GM18909 (cell line): ENCODE measurements around the gene ABHD2.

Source experiments
- ATAC-seq: cut with Tn5 transposase; IDR thresholded peaks from one replicate; pipeline ENCODE4 v1.9.1; 2021; ENCODE audit warnings: mild to moderate bottlenecking; ENCODE audit not compliant: unreplicated experiment, poor library complexity

ABHD2 gene

DNA sequence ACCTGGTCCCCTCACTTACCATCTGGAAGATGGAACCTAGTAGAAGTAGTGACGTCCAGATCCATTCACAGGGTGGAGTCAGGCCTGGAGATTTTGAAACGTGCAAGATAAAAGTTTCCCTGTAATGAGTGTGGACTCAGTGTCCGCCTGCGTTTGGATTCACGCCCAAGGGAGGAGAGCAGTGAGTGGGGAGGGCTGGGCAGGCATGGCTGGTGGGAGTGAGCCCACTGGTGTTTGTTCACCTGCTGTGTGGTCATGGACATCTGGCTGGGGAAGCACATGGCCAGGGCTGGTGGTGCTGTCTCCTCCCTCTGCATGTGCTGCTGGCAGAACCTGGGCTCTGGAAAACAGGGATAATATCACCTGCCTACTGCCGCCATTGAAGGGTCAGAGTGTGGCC lies 96.1 kb downstream of the ABHD2 start:
- no peak for ATAC-seq

- no peak for ATAC-seq
Observed at GRCh38 chr15:89184886-89185526, 96.8 kb downstream of the ABHD2 start.

DNA sequence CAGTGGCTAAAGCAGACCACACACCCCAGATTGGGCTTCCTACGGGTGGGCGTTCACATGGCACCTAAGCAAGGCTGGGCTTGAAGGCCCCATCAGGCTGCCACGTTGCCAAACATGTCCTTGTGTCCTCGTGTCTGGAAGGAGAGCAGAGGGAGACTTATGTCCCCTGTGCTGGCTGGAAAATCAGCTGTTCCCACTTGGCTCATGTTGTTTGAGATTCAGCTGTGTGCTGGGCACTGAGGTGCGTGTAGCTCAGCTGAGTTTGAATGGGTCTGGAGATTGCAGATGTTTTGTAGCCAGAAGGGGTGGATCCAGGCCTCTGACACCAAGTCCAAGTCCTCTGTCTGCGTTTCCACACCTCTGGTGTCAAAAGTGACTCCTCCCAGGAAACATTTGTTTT lies 98.5 kb downstream of the ABHD2 start:
- no peak for ATAC-seq

DNA sequence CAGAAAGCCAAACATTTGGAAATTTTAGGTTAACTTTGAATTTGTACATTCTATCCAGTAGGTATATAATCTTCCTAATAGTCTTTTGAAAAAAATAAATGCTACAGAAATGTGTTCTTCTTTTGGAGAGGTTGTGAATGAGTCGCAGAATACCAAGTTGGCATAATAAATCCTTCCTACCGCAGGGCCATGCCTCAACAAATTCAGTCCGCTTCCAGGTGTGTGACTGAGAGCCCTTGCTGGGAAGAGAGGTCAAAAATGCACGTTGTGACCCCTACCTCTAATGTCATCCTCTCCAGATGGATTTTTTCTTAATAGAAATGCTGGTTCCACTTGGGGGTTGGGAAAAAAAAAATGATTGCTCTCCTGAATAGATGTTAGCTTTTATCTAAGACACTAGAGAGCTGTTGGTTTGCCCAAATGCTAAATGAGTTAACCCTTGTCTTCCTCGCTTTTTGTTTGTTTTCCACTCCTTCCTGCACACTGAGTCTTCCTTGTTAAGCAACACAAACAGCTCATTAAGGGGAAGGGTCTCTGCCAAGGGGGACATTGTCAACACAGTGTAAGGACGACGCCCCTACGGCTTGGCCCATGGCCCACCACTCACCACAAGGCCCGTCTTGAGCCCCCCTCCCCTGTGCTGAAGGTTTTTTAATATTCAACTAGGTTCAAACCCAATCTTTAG lies 99.2 kb downstream of the ABHD2 start:
- no peak for ATAC-seq

DNA sequence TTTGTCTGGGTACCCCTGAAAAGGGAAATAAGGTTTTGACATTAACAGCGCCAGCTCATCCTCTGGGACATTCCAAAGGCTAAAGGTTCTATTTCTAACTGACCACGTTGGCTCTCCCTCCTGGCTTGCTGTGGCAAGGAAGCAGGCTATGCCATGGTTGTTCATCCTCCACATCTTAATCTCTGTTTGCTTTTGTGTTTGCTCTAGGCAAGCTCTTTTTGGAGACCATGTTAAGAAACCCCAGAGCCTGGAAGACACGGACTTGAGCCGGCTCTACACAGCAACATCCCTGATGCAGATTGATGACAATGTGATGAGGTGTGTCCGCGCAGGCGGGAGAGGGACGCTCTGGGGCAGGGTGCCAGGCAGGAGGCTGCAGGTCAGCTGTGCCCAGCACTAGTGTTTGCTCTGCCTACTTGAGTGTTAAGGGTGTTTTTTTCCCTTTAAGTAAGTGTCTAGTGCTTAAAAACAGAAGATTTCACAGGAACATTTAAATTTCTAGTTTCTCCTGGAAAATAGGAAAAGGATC lies 99.8 kb downstream of the ABHD2 start:
- no peak for ATAC-seq

DNA sequence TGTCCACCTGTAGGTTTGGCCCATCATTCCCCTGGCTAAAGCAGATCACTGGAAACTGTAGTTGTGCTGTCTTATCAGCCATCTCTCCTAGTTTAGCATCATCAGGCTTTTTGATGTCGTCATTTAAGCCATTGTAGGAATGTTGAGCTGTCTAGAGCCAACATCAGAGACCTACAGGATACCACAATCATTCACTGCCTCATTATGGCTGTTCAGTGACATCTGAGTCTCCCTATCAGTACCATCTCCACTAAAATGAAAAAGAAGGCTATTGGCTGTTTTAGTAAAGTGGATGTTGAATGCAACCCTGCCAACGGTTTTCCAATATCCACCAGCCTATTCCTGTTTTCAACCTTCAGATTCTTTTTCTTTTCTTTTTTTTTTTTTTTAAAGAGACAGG lies 103.9 kb downstream of the ABHD2 start:
- no peak for ATAC-seq

DNA sequence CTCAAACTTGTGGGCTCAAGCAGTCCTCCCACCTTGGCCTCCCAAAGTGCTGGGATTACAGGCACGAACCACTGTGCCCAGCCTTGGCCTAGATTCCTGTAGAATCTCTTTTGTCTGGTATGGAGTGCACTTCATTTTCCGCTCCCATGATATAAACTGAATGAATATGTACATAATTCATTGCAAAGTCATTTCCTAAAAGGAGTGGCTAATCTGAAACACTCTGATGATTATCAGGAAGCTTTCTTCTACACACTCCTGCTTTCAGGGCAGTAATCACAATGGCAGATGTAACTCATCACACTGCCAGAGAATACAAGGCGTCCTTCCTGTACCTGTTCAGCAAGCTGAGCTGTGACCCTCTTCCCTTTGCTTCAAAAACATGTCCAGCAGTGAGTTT lies 104.5 kb downstream of the ABHD2 start:
- ATAC-seq, result no peak

DNA sequence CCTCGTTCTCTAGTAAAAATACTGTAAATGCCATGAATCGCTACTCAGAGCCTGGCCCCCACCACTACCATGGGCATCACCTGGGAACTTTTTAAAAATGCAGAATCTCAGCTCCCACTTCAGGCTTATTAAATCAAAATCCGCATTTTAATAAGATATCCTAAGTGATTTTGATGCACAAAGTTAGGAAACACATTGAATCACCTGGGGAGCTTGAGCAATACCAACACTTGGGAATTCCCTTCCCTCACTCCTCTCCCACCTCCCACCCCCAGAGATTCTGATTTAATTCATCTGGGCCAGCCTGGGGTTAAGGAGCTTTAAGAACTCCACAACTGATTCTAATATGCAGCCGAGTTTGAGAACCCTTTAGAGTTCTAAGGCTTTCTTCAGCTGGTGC lies 106.4 kb downstream of the ABHD2 start:
- no peak for ATAC-seq

DNA sequence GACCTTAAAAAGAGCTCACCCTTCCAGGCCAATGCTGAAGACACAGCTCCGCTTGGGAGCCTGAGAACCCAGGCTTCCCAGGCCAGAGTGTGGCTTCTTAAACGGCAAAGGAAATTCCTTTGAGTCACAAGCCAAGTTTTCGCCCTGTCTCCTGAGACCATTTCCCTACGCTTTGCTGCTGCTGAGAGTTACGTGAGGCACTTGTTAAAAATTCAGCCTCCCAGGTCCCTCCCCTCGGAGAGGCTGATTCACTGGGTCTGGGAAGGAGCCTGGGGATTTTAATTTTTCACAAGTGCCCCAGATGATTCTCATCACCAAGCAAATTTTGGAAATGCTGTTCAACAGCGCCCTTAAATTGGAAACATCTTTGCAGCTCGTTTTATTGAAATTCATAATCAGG lies 107.6 kb downstream of the ABHD2 start:
- ATAC-seq, result no peak

DNA sequence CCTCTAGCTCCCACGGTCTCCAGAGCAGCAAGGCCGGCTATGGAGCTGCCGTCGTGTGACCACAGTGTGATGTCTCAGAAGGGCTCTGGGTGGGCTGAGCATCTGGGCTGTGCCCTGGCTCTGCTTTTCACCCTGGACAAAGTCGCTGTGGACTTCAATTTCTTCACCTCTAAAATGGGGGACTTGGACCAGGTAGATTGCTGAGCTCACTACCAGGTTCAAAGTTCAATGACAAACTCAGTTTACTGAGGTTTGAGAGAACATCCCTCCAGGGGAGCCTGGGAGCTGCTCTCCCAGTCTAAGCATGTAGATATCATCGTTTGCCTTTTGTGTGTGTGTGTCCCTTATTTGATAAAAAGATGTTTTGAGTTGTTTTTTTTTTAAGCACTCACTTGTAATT lies 108.0 kb downstream of the ABHD2 start:
- ATAC-seq, result no peak

DNA sequence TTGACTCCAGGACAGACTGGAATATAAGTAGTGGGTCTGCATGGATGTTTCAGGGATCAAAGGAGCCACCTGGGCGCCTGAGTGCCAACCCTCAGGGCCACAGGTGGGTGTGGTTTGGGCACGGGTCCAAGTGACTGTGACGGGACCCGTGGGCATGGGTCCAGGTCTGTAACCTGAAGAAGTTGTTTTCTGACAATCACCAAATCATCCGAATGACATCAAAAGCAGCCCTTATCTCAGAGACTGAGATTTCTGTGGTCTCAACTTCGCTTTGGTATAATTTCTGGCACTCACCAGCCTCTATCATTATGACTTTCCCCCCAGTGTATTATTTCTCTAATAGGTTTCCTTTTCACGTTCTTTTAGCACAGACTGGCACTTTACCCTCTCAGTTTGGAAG lies 108.7 kb downstream of the ABHD2 start:
- ATAC-seq, result no peak

DNA sequence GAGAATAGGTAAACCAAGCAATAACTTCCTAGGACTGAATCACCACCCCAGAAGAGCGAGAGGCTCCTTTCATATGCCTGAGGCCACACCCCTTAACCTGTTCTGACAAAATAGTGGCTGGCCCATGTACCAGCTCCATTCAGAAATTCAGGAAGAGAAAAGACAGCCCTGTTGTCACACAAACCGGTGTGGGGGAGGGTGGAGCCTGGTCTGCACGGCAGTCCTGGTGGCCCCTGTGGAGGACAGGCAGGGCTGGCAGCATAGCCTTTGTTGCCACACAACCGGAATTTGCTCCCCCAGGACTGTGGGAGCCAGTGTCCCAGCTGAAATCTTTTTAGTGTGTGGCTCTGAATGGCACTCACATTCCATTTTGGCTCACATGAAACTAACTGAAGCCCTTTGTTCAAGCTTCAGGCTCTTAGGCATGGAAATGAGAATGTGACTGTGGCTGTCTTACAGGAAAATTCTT lies 109.3 kb downstream of the ABHD2 start:
- ATAC-seq, result no peak

- ATAC-seq, result no peak
Observed at GRCh38 chr15:89198196-89198595, 109.9 kb downstream of the ABHD2 start.

GRCh38 chr15:89198934-89199333 lies 110.7 kb downstream of the ABHD2 start:
- ATAC-seq, result no peak

- no peak for ATAC-seq
Observed at GRCh38 chr15:89199746-89200145, 111.5 kb downstream of the ABHD2 start.

GRCh38 chr15:89200182-89200581 lies 111.9 kb downstream of the ABHD2 start:
- no peak for ATAC-seq

- no peak for ATAC-seq
Observed at GRCh38 chr15:89201465-89202005, 113.3 kb downstream of the ABHD2 start.

DNA sequence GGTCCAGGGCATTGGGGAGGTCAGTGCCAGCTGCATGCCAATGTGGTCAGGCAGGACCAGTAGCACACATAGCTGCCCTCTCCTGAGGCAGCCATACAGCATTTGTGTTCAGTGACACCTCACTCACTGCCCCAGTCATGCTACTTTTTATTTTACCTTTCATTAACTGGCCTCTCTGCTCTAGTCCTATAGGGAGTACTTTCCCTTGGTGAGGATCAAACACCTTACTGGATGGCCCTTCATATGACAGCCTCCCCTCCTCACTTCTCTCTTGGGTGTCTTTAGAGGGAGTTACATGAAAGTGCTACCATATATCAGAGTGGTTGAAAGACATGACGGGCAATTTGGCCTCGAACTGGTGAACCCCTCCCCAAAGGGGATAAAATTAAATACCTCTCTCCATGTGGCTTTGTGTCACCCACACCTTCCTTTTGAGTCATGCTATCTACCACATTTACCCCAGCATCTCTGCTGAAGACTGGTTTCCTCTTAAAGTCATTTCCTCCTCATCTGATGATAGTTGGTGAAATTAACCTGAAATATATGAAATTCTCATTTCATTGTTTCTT lies 115.5 kb downstream of the ABHD2 start:
- ATAC-seq, result no peak

GRCh38 chr15:89205991-89206585 lies 117.8 kb downstream of the ABHD2 start:
- ATAC-seq, result no peak

DNA sequence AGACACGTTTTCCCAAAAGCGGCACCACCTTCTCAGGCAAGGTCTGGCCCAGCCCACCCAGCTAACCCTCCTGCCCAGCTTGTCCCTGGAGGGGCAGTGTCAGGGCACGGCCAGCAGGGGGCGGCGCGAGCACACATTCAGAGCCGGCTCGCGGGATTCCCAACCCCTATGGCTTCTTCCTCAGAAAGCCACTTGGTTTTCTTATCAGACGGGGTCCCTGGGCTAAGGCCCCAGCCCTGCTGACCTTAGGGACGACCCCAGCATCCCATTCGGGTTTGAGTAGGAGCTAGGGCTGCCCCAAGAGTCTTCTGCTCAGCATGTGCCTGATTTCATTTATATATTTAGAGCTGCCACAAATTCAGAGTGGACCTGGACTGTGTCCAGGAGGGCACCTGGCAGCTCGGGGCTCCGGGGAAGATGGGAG lies 118.7 kb downstream of the ABHD2 start:
- peak; percentile 65 for ATAC-seq

GRCh38 chr15:89208256-89208655 lies 120.0 kb downstream of the ABHD2 start:
- no peak for ATAC-seq
